Body of pancreas (tissue), 4 donors: Measurements from ENCODE around the gene TP53BP2. TPM values are rescaled to one million over a fixed set of nuclear protein-coding genes. Genes with fewer than 3 reads are reported as not detected.

ENCODE experiments used
- ATAC-seq: fragments of 150-250 bp; one replicate; pipeline ENCODE4 v1.9.1; 2016
- DNase-seq, 4 donors: peaks; one replicate each; pipeline ENCODE4 v3.0.0-alpha.2; 2019
- H3K27ac ChIP-seq, 4 donors: fragments of 200-600 bp; sonication (generic); 1 replicate in 3 of 4; 2 replicates in 1 of 4; pipeline versions ENCODE4 v1.5.1 to v1.6.1; 2016 to 2019; ENCODE audit warnings: mild to moderate bottlenecking in 1 of 4, mixed read lengths in 1 of 4, moderate library complexity in 1 of 4
- H3K27me3 ChIP-seq, 2 donors: fragments of 200-600 bp; sonication (generic); one replicate each; pipeline ENCODE4 v1.6.0; 2016; ENCODE audit warnings: mild to moderate bottlenecking in 1 of 2
- H3K36me3 ChIP-seq, 2 donors: fragments of 200-600 bp; sonication (generic); replicated peaks in 1 of 2; 2 replicates each; pipeline ENCODE4 v1.5.1; 2016; ENCODE audit warnings: low read depth in 2 of 2; ENCODE audit not compliant: insufficient read depth in 1 of 2
- H3K4me1 ChIP-seq: fragments of 200-600 bp; sonication (generic); one replicate; pipeline ENCODE4 v1.6.0; 2016
- H3K4me3 ChIP-seq, 2 donors: fragments of 200-600 bp; sonication (generic); 1 replicate in 1 of 2; 2 replicates in 1 of 2; pipeline ENCODE4 v1.5.1; 2016 to 2019
- H3K9me3 ChIP-seq, 3 donors: fragments of 200-600 bp; sonication (generic); 1 replicate in 2 of 3; 2 replicates in 1 of 3; pipeline ENCODE4 v1.5.1; 2016
- CTCF ChIP-seq, 7 experiments: fragments of 450-650 bp in 4 of 7; fragments of 200-600 bp in 3 of 7; sonication (generic) in 3 of 7; IDR thresholded peaks; one replicate each; pipeline ENCODE4 v1.5.1; 2016 to 2019; ENCODE audit warnings: antibody characterized with exemption in 7 of 7
- POLR2A ChIP-seq, 3 donors: fragments of 450-650 bp; IDR thresholded peaks; one replicate each; pipeline ENCODE4 v1.6.1; 2016; ENCODE audit warnings: antibody characterized with exemption in 3 of 3, mild to moderate bottlenecking in 2 of 3
- WGBS, 2 donors: methylation state at CpG; one replicate each; pipeline ENCODE4 v1.1.5; 2017; 5-methylcytosine and 5-hydroxymethylcytosine counted together
- intact Hi-C: fragments of 100-400 bp; cut with DNase I; formaldehyde crosslinking; loops from one replicate; pipeline ENCODE4 v1.15.1; 2023
- total RNA-seq, 2 donors: library from RNA; depleted of rRNA; stranded (reverse); fragments of >200 nt; gene quantifications; one replicate each; pipeline ENCODE4 v1.1.0, GENCODE V29; 2016

The TP53BP2 gene
- total RNA-seq, 2 donors from 2014 or later = 22.3 to 30.0 TPM

- Histone ChIP-seq H3K27ac (no peak overlapping the region), H3K4me3 (no peak overlapping the region), H3K9me3 (no peaks in the 10 kb centered on the region), H3K36me3 (peaks cover 0 to 10% of the 10 kb centered on the region in 2 donors), H3K27me3 (no peaks in the 10 kb centered on the region), H3K4me1 (no peaks in the 10 kb centered on the region)
- WGBS, 2 donors = 42 to 64% methylated on average over 2 of the region's 2 CpGs
- DNase-seq (no peak), ATAC-seq (no peak)
- intact Hi-C loops = no loop called here
- TF ChIP-seq POLR2A (IDR thresholded peaks at IDR 0.05) = no peak
- no peak for TF ChIP-seq CTCF (IDR thresholded peaks at IDR 0.05)
These were observed 53.7 kb downstream of the TP53BP2 start for GRCh38 chr1:223792046-223792445.

DNA sequence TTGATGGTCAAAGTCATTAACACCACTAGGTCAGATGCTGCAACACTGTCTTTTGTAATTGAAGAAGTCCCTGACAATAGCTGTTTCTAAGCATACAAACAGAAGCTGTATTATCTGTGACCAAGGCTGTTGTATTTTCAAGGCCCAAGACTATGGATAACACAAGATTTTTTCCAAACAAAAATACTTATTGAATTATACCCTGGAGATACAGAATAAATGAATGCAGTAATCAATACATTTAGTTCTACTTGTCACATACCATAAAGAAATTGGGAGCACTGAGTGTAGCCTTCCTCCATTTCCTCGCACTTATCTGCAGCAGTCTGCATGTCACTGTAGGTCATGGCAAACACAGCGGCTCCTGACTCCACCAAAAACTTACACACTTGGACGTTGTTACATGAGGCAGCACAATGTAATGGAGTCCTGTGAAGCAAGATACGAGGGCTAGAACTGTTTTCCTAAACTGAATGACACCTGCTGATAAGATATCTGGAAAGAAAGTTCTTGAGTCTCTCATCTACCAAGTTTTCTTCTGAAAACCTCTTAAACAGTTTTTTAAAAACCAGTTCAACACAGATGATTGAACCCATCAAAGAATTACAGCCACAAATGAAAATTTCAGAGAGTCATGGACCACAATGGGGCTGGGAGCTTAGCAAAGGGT, 56.9 kb downstream of the TP53BP2 start:
- Histone ChIP-seq H3K36me3 (peaks cover 0 to 8% of the 10 kb centered on the region in 2 donors), H3K27ac (no peak overlapping the region), H3K4me3 (no peak overlapping the region), H3K4me1 (no peaks in the 10 kb centered on the region), H3K9me3 (no peaks in the 10 kb centered on the region), H3K27me3 (no peaks in the 10 kb centered on the region)
- intact Hi-C loops = no loop called here
- no peak for DNase-seq
- no peak for TF ChIP-seq CTCF (IDR thresholded peaks at IDR 0.05)
- TF ChIP-seq POLR2A (IDR thresholded peaks at IDR 0.05) = no peak
- no peak for ATAC-seq
- 40 to 44% methylated on average over 4 of the region's 4 CpGs for WGBS, 2 donors

DNA sequence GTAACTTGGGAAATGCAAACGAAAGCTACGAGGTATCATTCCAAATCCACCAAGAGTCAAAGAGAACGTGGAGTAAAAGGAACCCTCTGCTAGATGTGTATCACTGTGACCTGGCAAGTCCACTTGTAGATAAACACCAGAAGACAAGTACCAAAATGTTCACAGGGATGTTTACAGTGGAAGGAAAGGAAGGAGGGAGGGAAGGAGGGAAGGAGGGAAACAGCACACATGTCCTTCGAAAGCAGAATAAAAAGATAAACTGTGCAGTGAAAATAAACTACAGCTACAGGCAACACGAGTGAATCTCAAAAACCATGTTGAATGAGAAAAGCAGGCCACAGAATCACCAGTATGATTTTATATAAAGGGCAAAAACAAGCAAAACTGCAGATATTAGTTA, 59.9 kb downstream of the TP53BP2 start:
- ATAC-seq = no peak
- Histone ChIP-seq H3K36me3 (peaks cover 0 to 10% of the 10 kb centered on the region in 2 donors), H3K27me3 (no peaks in the 10 kb centered on the region), H3K27ac (no peak overlapping the region), H3K4me1 (no peaks in the 10 kb centered on the region), H3K4me3 (no peak overlapping the region), H3K9me3 (no peaks in the 10 kb centered on the region)
- 42 to 51% methylated on average over 5 of the region's 5 CpGs for WGBS, 2 donors
- DNase-seq = no peak
- no peak for TF ChIP-seq POLR2A (IDR thresholded peaks at IDR 0.05)
- no peak for TF ChIP-seq CTCF (IDR thresholded peaks at IDR 0.05)
- intact Hi-C loops = no loop called here

- Histone ChIP-seq H3K36me3 (peaks cover 0 to 10% of the 10 kb centered on the region in 2 donors), H3K27me3 (no peaks in the 10 kb centered on the region), H3K9me3 (no peaks in the 10 kb centered on the region), H3K4me1 (no peaks in the 10 kb centered on the region), H3K27ac (no peak overlapping the region), H3K4me3 (no peak overlapping the region)
- TF ChIP-seq POLR2A (IDR thresholded peaks at IDR 0.05) (no peak), CTCF (IDR thresholded peaks at IDR 0.05) (no peak)
- no peak for ATAC-seq
- no peak for DNase-seq
- intact Hi-C loops = no loop called here
- WGBS, 2 donors = 86 to 88% methylated on average over 4 of the region's 4 CpGs
These were observed 61.2 kb downstream of the TP53BP2 start for GRCh38 chr1:223784541-223784940.

DNA sequence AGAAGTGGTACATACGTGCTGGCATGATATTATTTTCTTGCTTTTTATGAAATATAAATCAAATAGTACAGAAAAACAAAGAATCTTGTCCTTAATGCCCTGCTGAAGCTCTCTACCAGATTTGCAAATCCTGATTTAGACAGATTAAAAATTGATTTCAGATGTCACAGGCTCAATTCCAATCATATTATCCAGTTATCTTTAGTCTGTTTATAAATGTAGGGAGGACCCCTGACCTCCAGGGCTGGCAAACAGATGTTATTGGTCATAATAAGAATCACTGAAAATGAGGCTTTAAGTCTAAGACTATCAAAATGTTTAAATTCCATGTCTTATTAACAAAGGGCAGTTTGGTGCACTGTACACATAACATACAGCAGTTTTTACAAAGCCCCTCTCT, 62.1 kb downstream of the TP53BP2 start:
- Histone ChIP-seq H3K4me3 (no peak overlapping the region), H3K27ac (no peak overlapping the region), H3K9me3 (no peaks in the 10 kb centered on the region), H3K27me3 (no peaks in the 10 kb centered on the region), H3K4me1 (no peaks in the 10 kb centered on the region), H3K36me3 (peaks cover 0 to 10% of the 10 kb centered on the region in 2 donors)
- ATAC-seq (no peak), DNase-seq (no peak)
- intact Hi-C loops = no loop called here
- TF ChIP-seq CTCF (IDR thresholded peaks at IDR 0.05) = no peak
- no peak for TF ChIP-seq POLR2A (IDR thresholded peaks at IDR 0.05)
- WGBS, 2 donors = 86 to 100% methylated on average over 1 of the region's 1 CpG
